Astrocyte (in vitro differentiated cells and primary cell): ENCODE data around the gene NPTX1. TPM values are rescaled to one million over a fixed set of nuclear protein-coding genes. Genes with fewer than 3 reads are reported as not detected.

Experiments
- DNase-seq: peaks from one replicate; pipeline ENCODE4 v3.0.0-alpha.2; 2010; ENCODE audit warnings: low read depth
- FAIRE-seq: peaks from 2 replicates; lab custom pipeline; 2011; peaks lifted over from hg19 to GRCh38; lab: Jason Lieb, UNC
- H2AFZ ChIP-seq: 2 replicates; pipeline ENCODE4 v1.6.0; 2012; ENCODE audit warnings: low read depth, low read length, inconsistent platforms
- H3K27ac ChIP-seq: 2 replicates; pipeline ENCODE4 v1.5.1; 2011; ENCODE audit warnings: low read depth, low read length, inconsistent platforms
- H3K27me3 ChIP-seq: 2 replicates; pipeline ENCODE4 v1.6.0; 2011; ENCODE audit warnings: low read length, inconsistent platforms; ENCODE audit not compliant: insufficient read depth
- H3K36me3 ChIP-seq: 2 replicates; pipeline ENCODE4 v1.5.1; 2011; ENCODE audit warnings: low read length, inconsistent platforms; ENCODE audit not compliant: insufficient read depth
- H3K4me1 ChIP-seq: 2 replicates; pipeline ENCODE4 v1.5.1; 2011; ENCODE audit warnings: low read length, inconsistent platforms; ENCODE audit not compliant: insufficient read depth
- H3K4me2 ChIP-seq: 2 replicates; pipeline ENCODE4 v1.6.0; 2012; ENCODE audit warnings: low read length, inconsistent platforms
- H3K4me3 ChIP-seq: 2 replicates; pipeline ENCODE4 v1.5.1; 2011; ENCODE audit warnings: low read depth, mild to moderate bottlenecking, low read length, inconsistent platforms; ENCODE audit not compliant: insufficient read depth
- H3K79me2 ChIP-seq: 2 replicates; pipeline ENCODE4 v1.6.0; 2012; ENCODE audit warnings: mild to moderate bottlenecking, low read length, inconsistent platforms; ENCODE audit not compliant: insufficient read depth
- H3K9ac ChIP-seq: 2 replicates; pipeline ENCODE4 v1.6.0; 2012; ENCODE audit warnings: mild to moderate bottlenecking, low read length, inconsistent platforms
- H3K9me3 ChIP-seq: 2 replicates; pipeline ENCODE4 v1.5.1; 2012; ENCODE audit warnings: low read depth, mild to moderate bottlenecking, low read length, inconsistent platforms; ENCODE audit not compliant: insufficient read depth
- H4K20me1 ChIP-seq: 2 replicates; pipeline ENCODE4 v1.6.0; 2012; ENCODE audit warnings: low read length, inconsistent platforms; ENCODE audit not compliant: insufficient read depth
- H3K27ac Mint-ChIP-seq: one replicate; pipeline ENCODE4 v1.8.0; 2021; ENCODE audit warnings: mild to moderate bottlenecking, mixed read lengths; ENCODE audit not compliant: unreplicated experiment
- H3K27me3 Mint-ChIP-seq: one replicate; pipeline ENCODE4 v1.8.0; 2021; ENCODE audit warnings: low read depth, mixed read lengths; ENCODE audit not compliant: unreplicated experiment
- H3K36me3 Mint-ChIP-seq: one replicate; pipeline ENCODE4 v1.8.0; 2021; ENCODE audit warnings: low read depth, mixed read lengths; ENCODE audit not compliant: unreplicated experiment
- H3K4me1 Mint-ChIP-seq: one replicate; pipeline ENCODE4 v1.8.0; 2021; ENCODE audit warnings: low read depth, mixed read lengths; ENCODE audit not compliant: unreplicated experiment
- H3K4me3 Mint-ChIP-seq: one replicate; pipeline ENCODE4 v1.8.0; 2021; ENCODE audit warnings: mild to moderate bottlenecking, moderate library complexity, mixed read lengths; ENCODE audit not compliant: unreplicated experiment
- H3K9me3 Mint-ChIP-seq: one replicate; pipeline ENCODE4 v1.8.0; 2021; ENCODE audit warnings: mild to moderate bottlenecking, mixed read lengths; ENCODE audit not compliant: unreplicated experiment
- EZH2 ChIP-seq: IDR thresholded peaks from 2 replicates; pipeline ENCODE4 v1.6.1; 2012; ENCODE audit warnings: mild to moderate bottlenecking, low read length, inconsistent platforms; ENCODE audit not compliant: insufficient read depth
- total RNA-seq: library from RNA; stranded (reverse); gene quantifications from 2 replicates; pipeline ENCODE4 v1.2.1, GENCODE V29; 2021
- TF ChIP-seq, protein P1 (sequence below): IDR thresholded peaks from 2 replicates; pipeline ENCODE4 v1.5.1; 2011; ENCODE audit warnings: low read depth, mild to moderate bottlenecking, inconsistent platforms, low read length, moderate library complexity; ENCODE audit not compliant: insufficient read depth

The NPTX1 gene
- total RNA-seq, 1 donor from 2014 or later, result 0.43 TPM

DNA sequence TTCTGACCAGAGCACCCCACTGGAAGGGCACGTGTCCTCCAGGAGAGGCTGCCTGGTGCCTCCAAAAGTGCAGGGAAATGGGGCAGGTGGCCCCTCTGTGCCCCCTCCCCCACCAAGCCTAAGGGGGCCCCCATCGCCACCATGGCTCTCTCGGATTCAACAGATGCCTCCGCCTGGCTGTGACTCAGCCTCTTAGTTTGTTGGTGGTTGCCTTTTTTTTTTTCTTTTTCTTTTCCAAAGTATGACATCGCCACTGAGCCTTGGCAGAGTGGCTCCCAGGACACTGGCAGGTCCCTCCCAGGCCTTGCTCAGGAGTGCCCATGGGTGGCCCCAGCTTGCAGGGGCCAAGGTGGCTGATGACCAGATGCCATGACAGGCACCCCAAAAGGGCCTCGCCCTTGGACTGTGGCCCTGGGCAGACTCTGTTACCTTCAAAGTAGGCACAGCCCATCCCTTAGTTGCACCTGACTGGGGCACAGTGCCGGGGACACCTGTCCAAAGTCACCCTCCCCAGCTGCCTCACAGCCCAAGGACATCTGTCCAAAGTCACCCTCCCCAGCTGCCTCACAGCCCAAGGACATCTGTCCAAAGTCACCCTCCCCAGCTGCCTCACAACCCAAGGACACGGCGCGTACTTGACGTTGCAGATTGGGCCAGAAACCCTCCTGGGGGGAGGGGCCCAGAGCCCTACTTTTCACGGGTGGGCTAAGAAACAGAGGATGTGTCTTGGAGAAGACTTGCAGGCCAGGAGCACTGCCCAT lies 29.6 kb downstream of the NPTX1 start:
- Histone ChIP-seq H2AFZ (no peak overlapping the region), H3K27ac (no peak overlapping the region), H3K79me2 (no peaks in the 10 kb centered on the region), H4K20me1 (no peaks in the 10 kb centered on the region), H3K4me3 (no peak overlapping the region), H3K4me2 (no peak overlapping the region), H3K9ac (no peak overlapping the region), H3K4me1 (no peaks in the 10 kb centered on the region), H3K27me3 (peaks cover 16% of the 10 kb centered on the region), H3K9me3 (no peaks in the 10 kb centered on the region), H3K36me3 (no peaks in the 10 kb centered on the region)
- H3K9me3 Mint-ChIP-seq, result no peaks in the 10 kb centered on the region
- no peak for TF ChIP-seq EZH2
- TF ChIP-seq, protein P1, sequence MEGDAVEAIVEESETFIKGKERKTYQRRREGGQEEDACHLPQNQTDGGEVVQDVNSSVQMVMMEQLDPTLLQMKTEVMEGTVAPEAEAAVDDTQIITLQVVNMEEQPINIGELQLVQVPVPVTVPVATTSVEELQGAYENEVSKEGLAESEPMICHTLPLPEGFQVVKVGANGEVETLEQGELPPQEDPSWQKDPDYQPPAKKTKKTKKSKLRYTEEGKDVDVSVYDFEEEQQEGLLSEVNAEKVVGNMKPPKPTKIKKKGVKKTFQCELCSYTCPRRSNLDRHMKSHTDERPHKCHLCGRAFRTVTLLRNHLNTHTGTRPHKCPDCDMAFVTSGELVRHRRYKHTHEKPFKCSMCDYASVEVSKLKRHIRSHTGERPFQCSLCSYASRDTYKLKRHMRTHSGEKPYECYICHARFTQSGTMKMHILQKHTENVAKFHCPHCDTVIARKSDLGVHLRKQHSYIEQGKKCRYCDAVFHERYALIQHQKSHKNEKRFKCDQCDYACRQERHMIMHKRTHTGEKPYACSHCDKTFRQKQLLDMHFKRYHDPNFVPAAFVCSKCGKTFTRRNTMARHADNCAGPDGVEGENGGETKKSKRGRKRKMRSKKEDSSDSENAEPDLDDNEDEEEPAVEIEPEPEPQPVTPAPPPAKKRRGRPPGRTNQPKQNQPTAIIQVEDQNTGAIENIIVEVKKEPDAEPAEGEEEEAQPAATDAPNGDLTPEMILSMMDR, result no peak
- peaks cover 2% of the 10 kb centered on the region for H3K4me1 Mint-ChIP-seq
- FAIRE-seq (no peak), DNase-seq (no peak)
- H3K4me3 Mint-ChIP-seq, result no peak overlapping the region
- peak overlapping the region; percentile 69 for H3K27ac Mint-ChIP-seq
- peaks cover 15% of the 10 kb centered on the region for H3K27me3 Mint-ChIP-seq
- H3K36me3 Mint-ChIP-seq, result peaks cover 4% of the 10 kb centered on the region

DNA sequence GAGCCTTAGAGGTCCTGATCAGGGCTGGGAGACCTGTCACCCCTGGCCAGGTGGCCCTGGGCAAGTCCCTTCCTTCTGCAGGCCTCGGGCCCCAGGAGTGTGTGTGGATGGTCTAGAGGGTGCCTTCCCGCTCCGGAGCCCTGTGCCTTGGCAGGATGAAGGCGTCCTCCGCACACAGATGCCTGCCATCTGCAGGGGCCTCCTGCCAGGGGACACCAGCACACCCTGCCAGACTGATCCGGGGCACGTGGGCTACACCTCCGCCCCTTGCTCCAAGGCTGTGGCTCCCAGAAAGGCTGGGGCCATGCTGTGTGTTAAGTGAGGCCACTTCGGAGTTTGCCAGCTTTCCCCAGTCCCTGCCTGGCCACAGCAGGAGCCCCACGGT lies 30.7 kb downstream of the NPTX1 start:
- Mint-ChIP-seq H3K27me3 (peaks cover 15% of the 10 kb centered on the region), H3K4me3 (no peak overlapping the region), H3K27ac (no peak overlapping the region), H3K36me3 (peaks cover 2% of the 10 kb centered on the region), H3K9me3 (no peaks in the 10 kb centered on the region), H3K4me1 (peaks cover 2% of the 10 kb centered on the region)
- Histone ChIP-seq H3K27me3 (peaks cover 16% of the 10 kb centered on the region), H2AFZ (no peak overlapping the region), H3K4me2 (no peak overlapping the region), H3K4me1 (no peaks in the 10 kb centered on the region), H3K9ac (no peak overlapping the region), H3K27ac (no peak overlapping the region), H3K79me2 (no peaks in the 10 kb centered on the region), H3K36me3 (no peaks in the 10 kb centered on the region), H3K9me3 (no peaks in the 10 kb centered on the region), H4K20me1 (no peaks in the 10 kb centered on the region), H3K4me3 (no peak overlapping the region)
- FAIRE-seq, result no peak
- no peak for DNase-seq
- TF ChIP-seq, protein P1, result no peak
- TF ChIP-seq EZH2, result no peak

DNA sequence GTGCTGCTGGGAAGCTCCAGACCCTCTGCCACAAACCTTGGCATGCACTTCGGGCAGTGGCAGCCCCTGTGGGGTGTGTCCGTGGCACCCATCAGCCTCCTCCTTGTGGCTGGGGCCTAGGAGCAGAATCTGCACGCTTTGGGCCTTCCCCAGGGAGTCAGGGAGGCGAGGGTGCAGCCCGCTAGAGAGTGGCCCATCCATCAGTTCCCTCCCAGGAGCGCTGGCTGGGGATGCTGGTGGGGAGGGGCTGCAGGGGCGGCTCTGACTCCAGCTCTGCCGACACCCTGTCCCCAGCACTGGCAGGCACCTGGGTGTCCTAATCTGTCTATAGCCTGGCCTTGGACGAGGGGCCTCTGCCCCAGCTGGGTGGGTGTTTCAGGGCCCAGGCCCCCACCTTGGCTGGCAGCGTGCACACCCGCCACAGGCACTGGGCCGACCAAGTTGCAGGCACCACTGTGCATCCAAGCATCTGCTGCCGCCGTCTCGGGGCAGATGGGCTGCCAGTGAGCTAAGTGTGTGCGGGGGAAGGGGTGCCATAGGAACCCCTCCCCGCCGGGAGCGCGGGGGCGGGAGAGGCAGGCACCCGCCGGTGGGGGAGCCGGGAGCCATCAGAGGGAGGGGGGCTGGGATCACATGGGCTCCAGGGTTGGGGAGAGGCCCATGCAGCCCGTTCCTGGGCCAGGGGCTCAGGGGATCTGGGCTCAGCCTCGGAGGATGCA lies 31.2 kb downstream of the NPTX1 start:
- no peaks in the 10 kb centered on the region for H4K20me1 ChIP-seq
- no peaks in the 10 kb centered on the region for H3K4me1 ChIP-seq
- no peak for FAIRE-seq
- no peak overlapping the region for H3K4me2 ChIP-seq
- H2AFZ ChIP-seq, result no peak overlapping the region
- peaks cover 16% of the 10 kb centered on the region for H3K27me3 ChIP-seq
- H3K4me3 Mint-ChIP-seq, result no peak overlapping the region
- H3K9me3 ChIP-seq, result no peaks in the 10 kb centered on the region
- no peak for DNase-seq
- no peaks in the 10 kb centered on the region for H3K9me3 Mint-ChIP-seq
- no peaks in the 10 kb centered on the region for H3K36me3 ChIP-seq
- no peak overlapping the region for H3K27ac Mint-ChIP-seq
- H3K79me2 ChIP-seq, result no peaks in the 10 kb centered on the region
- no peak for TF ChIP-seq EZH2
- TF ChIP-seq, protein P1, result no peak
- peaks cover 15% of the 10 kb centered on the region for H3K27me3 Mint-ChIP-seq
- peaks cover 2% of the 10 kb centered on the region for H3K36me3 Mint-ChIP-seq
- peaks cover 2% of the 10 kb centered on the region for H3K4me1 Mint-ChIP-seq
- no peak overlapping the region for H3K4me3 ChIP-seq
- no peak overlapping the region for H3K9ac ChIP-seq
- H3K27ac ChIP-seq, result no peak overlapping the region
